Measurements from ENCODE around the gene SEC16A.

- TF ChIP-seq POLR2A (IDR thresholded peaks at IDR 0.05) (no peak), CTCF (IDR thresholded peaks at IDR 0.05) (no peak)
These were observed 45.4 kb downstream of the SEC16A start for GRCh38 chr9:136437430-136437829.
